GM12874 (cell line): ENCODE results near the gene NLGN4X.

Experiments used
- CTCF ChIP-seq: IDR thresholded peaks from 2 replicates; pipeline ENCODE4 v1.5.1; 2011; ENCODE audit warnings: low read depth, mild to moderate bottlenecking, control low read depth, low read length, moderate library complexity; ENCODE audit not compliant: insufficient read depth

Gene NLGN4X

GRCh38 chrX:6029014-6029413 is 199.7 kb downstream of the NLGN4X start:
- no peak for TF ChIP-seq CTCF

- no peak for TF ChIP-seq CTCF
Observed at GRCh38 chrX:6026980-6027379, 201.7 kb downstream of the NLGN4X start.

- TF ChIP-seq CTCF: no peak
Observed at GRCh38 chrX:6026429-6026828, 202.2 kb downstream of the NLGN4X start.

- TF ChIP-seq CTCF: no peak
Observed at GRCh38 chrX:6024204-6024603, 204.5 kb downstream of the NLGN4X start.

- TF ChIP-seq CTCF: peak; percentile 55
Observed at GRCh38 chrX:6021316-6022091, 207.2 kb downstream of the NLGN4X start.

GRCh38 chrX:6019076-6019475 is 209.6 kb downstream of the NLGN4X start:
- TF ChIP-seq CTCF: no peak

- TF ChIP-seq CTCF: no peak
Observed at GRCh38 chrX:6015423-6015822, 213.2 kb downstream of the NLGN4X start.

GRCh38 chrX:6012357-6012756 is 216.3 kb downstream of the NLGN4X start:
- TF ChIP-seq CTCF: no peak
